RPMI8226 (cell line): ENCODE data around the gene PLCD1.

Source experiments
- DNase-seq: peaks from one replicate; pipeline ENCODE4 v3.0.0-alpha.2; 2015

PLCD1 gene

DNA sequence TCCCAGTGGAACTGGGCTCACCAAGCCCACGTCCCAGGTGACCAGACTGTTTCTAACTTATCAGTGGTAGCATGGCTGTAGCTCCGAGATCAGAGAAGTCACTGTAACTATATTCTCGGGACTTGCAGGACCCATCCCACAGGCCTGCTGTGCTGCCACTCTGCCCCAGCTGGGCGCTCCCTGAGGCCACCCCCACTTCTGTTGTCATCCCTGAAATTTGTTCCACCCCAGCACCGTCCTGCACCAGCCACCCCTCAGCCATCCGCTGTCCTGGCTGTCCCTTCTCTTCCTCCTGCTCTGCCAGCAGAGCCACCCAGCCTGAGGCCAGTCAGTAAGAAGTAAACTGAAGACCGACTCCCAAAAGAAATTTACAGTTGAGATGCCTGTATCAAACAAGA, 71.9 kb downstream of the PLCD1 start:
- no peak for DNase-seq
